ENCODE data around the gene CYB5B. TPM values are rescaled to one million over a fixed set of nuclear protein-coding genes. Genes with fewer than 3 reads are reported as not detected.

CYB5B gene
- total RNA-seq, 3 donors from 2014 or later (not counting 1 experiment from before 2014, with no cell fraction given) = 73.1 to 106 (median 88.4) TPM

DNA sequence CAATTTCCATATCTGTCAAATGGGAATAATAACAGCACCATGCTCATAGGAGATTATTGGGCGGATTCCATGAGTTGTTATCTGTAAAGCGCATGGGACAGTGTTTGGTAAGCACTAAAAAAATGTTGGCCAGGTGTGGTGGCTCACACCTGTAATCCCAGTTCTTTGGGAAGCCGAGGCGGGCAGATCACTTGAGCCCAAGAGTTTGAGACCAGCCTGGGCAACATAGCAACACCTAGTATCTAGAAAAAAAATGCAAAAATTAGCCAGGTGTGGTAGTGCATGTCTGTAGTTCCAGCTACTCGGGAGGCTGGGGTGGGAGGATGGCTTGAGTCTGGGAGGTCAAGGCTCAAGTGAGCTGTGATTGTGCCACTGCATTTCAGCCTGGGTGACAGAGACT, 74.5 kb downstream of the CYB5B start:
- Histone ChIP-seq H3K27ac (ENCODE audit: low read length) (no peak overlapping the region), H3K36me3 (ENCODE audit: control insufficient read depth, insufficient read depth, low read length) (no peaks in the 10 kb centered on the region), H3K9me3 (ENCODE audit: control insufficient read depth, insufficient read depth, low read length) (no peaks in the 10 kb centered on the region), H3K4me1 (ENCODE audit: control insufficient read depth, insufficient read depth, low read length) (no peaks in the 10 kb centered on the region), H3K27me3 (ENCODE audit: control insufficient read depth, insufficient read depth, low read length) (no peaks in the 10 kb centered on the region), H3K4me3 (ENCODE audit: low read length) (no peak overlapping the region)
- Mint-ChIP-seq H3K27ac (no peak overlapping the region), H3K9me3 (no peaks in the 10 kb centered on the region), H3K4me3 (no peak overlapping the region), H3K4me1 (peaks cover 5% of the 10 kb centered on the region in 2 donors), H3K27me3 (ENCODE audit: low read depth in 2 of 2) (no peaks in the 10 kb centered on the region), H3K36me3 (no peaks in the 10 kb centered on the region)
- TF ChIP-seq, protein P1, sequence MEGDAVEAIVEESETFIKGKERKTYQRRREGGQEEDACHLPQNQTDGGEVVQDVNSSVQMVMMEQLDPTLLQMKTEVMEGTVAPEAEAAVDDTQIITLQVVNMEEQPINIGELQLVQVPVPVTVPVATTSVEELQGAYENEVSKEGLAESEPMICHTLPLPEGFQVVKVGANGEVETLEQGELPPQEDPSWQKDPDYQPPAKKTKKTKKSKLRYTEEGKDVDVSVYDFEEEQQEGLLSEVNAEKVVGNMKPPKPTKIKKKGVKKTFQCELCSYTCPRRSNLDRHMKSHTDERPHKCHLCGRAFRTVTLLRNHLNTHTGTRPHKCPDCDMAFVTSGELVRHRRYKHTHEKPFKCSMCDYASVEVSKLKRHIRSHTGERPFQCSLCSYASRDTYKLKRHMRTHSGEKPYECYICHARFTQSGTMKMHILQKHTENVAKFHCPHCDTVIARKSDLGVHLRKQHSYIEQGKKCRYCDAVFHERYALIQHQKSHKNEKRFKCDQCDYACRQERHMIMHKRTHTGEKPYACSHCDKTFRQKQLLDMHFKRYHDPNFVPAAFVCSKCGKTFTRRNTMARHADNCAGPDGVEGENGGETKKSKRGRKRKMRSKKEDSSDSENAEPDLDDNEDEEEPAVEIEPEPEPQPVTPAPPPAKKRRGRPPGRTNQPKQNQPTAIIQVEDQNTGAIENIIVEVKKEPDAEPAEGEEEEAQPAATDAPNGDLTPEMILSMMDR (IDR thresholded peaks at IDR 0.05) = no peak
- ATAC-seq = no peak
- 90% methylated on average over 5 of the region's 5 CpGs for WGBS (ENCODE audit: insufficient coverage)
- DNase-seq = no peak
- intact Hi-C loops (cut with micrococcal nuclease) = no loop called here

DNA sequence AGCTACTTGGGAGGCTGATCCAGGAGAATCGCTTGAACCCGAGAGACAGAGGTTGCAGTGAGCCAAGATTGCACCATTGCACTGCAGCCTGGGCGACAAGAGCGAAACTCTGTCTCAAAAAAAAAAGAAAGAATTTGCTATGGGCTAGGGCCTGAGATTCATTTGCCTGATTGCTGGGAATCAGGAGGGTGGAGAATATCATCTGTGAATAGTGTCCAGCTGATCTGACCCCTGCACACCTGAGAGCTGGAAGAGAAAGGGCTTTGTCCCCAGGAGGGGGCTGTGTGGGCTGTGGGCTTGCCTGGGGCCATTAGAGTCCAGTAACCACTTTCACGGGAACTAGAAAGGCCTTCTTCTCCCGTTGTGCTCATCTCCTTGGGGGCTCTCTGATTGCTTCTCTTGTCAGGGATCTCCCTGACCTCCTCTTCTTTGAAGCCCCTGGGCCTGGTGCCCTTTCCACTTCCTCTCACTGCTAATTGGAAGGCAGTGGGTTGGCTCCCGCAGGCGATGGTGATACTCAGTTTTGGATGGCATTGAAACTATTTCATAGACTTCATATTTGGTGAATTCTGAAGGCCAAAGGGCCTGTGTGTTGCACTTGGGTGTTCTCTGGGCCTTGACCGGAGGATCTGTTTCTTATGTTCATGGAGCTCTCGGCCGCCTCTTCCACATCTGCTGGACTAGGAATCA, 75.3 kb downstream of the CYB5B start:
- WGBS (ENCODE audit: insufficient coverage) = 96% methylated on average over 11 of the region's 11 CpGs
- H3K36me3 Mint-ChIP-seq = no peaks in the 10 kb centered on the region

DNA sequence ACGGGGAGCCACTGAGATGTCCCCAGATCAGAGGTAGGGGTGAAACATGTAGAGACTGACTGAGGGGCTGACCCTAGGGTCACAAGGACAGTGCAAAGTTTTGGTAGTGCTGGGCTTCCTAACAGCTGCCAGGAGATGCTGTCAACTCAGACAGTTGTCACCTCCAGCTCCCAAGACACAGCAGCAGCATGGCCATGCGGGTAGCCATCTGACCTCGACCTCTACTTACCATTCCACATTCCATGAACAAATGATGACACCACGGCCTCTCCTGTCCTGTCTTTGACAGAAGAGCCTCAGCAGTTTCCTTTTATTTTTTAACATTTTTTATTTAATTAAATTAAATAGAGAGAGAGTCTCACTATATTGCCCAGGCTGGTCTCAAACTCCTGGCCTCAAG, 76.1 kb downstream of the CYB5B start:
- Histone ChIP-seq H3K27ac (ENCODE audit: low read length) (no peak overlapping the region), H3K27me3 (ENCODE audit: control insufficient read depth, insufficient read depth, low read length) (no peaks in the 10 kb centered on the region), H3K9me3 (ENCODE audit: control insufficient read depth, insufficient read depth, low read length) (no peaks in the 10 kb centered on the region), H3K36me3 (ENCODE audit: control insufficient read depth, insufficient read depth, low read length) (no peaks in the 10 kb centered on the region), H3K4me3 (ENCODE audit: low read length) (no peak overlapping the region), H3K4me1 (ENCODE audit: control insufficient read depth, insufficient read depth, low read length) (no peaks in the 10 kb centered on the region)
- peaks cover 5% of the 10 kb centered on the region in 2 donors for H3K4me1 Mint-ChIP-seq
- intact Hi-C loops (cut with micrococcal nuclease) = no loop called here
- H3K27ac Mint-ChIP-seq = no peak overlapping the region
- no peak for DNase-seq
- no peak for ATAC-seq
- H3K36me3 Mint-ChIP-seq = no peaks in the 10 kb centered on the region
- H3K27me3 Mint-ChIP-seq (ENCODE audit: low read depth in 2 of 2) = no peaks in the 10 kb centered on the region
- no peaks in the 10 kb centered on the region for H3K9me3 Mint-ChIP-seq
- H3K4me3 Mint-ChIP-seq = no peak overlapping the region
- TF ChIP-seq, protein P1 (IDR thresholded peaks at IDR 0.05) = no peak
- WGBS (ENCODE audit: insufficient coverage) = 92% methylated on average over 4 of the region's 4 CpGs

More for the DNA sequence above, 75.3 kb downstream of the CYB5B start:
- H3K36me3 ChIP-seq (ENCODE audit: control insufficient read depth, insufficient read depth, low read length) = no peaks in the 10 kb centered on the region
- H3K27me3 ChIP-seq (ENCODE audit: control insufficient read depth, insufficient read depth, low read length) = no peaks in the 10 kb centered on the region
- no peak overlapping the region for H3K27ac ChIP-seq (ENCODE audit: low read length)
- H3K4me3 ChIP-seq (ENCODE audit: low read length) = no peak overlapping the region
- intact Hi-C loops (cut with micrococcal nuclease) = no loop called here
- ATAC-seq (no peak), DNase-seq (no peak)
- Mint-ChIP-seq H3K27ac (no peak overlapping the region), H3K4me3 (no peak overlapping the region), H3K9me3 (no peaks in the 10 kb centered on the region), H3K27me3 (ENCODE audit: low read depth in 2 of 2) (no peaks in the 10 kb centered on the region), H3K4me1 (peaks cover 5% of the 10 kb centered on the region in 2 donors)
- no peaks in the 10 kb centered on the region for H3K9me3 ChIP-seq (ENCODE audit: control insufficient read depth, insufficient read depth, low read length)
- TF ChIP-seq, protein P1 (IDR thresholded peaks at IDR 0.05) = no peak
- no peaks in the 10 kb centered on the region for H3K4me1 ChIP-seq (ENCODE audit: control insufficient read depth, insufficient read depth, low read length)
